SK-N-MC (cell line): ENCODE results near the gene SAMD5.

Experiments
- EZH2 ChIP-seq: fragments of 200-600 bp; sonication (generic); IDR thresholded peaks from one replicate; pipeline ENCODE4 v1.6.1; 2017; ENCODE audit warnings: antibody characterized with exemption
- POLR2AphosphoS5 ChIP-seq: IDR thresholded peaks from 2 replicates; pipeline ENCODE4 v1.6.1; 2012; ENCODE audit warnings: mild to moderate bottlenecking, low read depth, low read length, borderline replicate concordance

DNA sequence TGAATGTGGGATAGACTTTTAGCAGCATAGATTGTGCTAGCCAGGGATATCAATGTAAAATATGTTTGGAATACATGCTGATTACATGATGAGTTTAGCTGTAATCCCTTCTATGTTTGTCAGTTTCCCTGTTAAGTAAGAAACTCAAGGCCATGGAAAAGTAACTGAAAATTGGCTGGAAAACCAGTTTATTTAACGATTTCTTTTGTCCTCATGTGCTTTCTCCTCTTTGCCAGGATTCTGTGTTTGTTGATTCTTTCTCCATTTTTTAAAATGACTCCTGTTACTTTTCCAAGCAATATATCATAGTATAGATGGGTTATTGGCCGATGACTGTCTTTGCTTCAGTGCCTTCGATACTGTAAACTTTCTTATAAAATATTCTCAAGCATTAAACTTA lies 87.5 kb downstream of the SAMD5 start:
- TF ChIP-seq POLR2AphosphoS5: no peak
- TF ChIP-seq EZH2: no peak
